Calu3 (cell line): ENCODE data around the gene CACNA1I. TPM values are rescaled to one million over a fixed set of nuclear protein-coding genes. Genes with fewer than 3 reads are reported as not detected.

ENCODE experiments used
- BruUV-seq: library from RNA; stranded (reverse); fragments of 400-500 nt; replicated peaks from 2 replicates; lab custom pipeline; 2021; lab: Mats Ljungman, UMichigan
- CTCF ChIA-PET: fragments of 300-600 bp; sonication (Branson Sonifier 250); formaldehyde crosslinking; loops from one replicate; lab custom pipeline; 2022; ENCODE audit warnings: antibody characterized with exemption; lab: Charles Lee
- DNase-seq: peaks from one replicate; pipeline ENCODE4 v3.0.0; 2022
- H3K27ac Mint-ChIP-seq: one replicate; pipeline ENCODE4 v1.8.0; 2022; ENCODE audit warnings: mixed read lengths; ENCODE audit not compliant: unreplicated experiment
- H3K27me3 Mint-ChIP-seq: one replicate; pipeline ENCODE4 v1.8.0; 2022; ENCODE audit warnings: mixed read lengths; ENCODE audit not compliant: unreplicated experiment
- H3K36me3 Mint-ChIP-seq: one replicate; pipeline ENCODE4 v1.8.0; 2022; ENCODE audit warnings: mild to moderate bottlenecking, moderate library complexity, mixed read lengths; ENCODE audit not compliant: insufficient read depth, unreplicated experiment
- H3K4me1 Mint-ChIP-seq: one replicate; pipeline ENCODE4 v1.8.0; 2022; ENCODE audit warnings: mild to moderate bottlenecking, low read depth, mixed read lengths; ENCODE audit not compliant: unreplicated experiment
- H3K4me3 Mint-ChIP-seq: one replicate; pipeline ENCODE4 v1.8.0; 2022; ENCODE audit warnings: mild to moderate bottlenecking, low read depth, moderate library complexity, mixed read lengths; ENCODE audit not compliant: unreplicated experiment
- H3K9me3 Mint-ChIP-seq: one replicate; pipeline ENCODE4 v1.8.0; 2022; ENCODE audit warnings: low read depth, mixed read lengths; ENCODE audit not compliant: unreplicated experiment
- intact Hi-C: fragments of 100-400 bp; cut with micrococcal nuclease; formaldehyde crosslinking; loops from one replicate; pipeline ENCODE4 v1.10.0; 2022; ENCODE audit not compliant: unreplicated experiment
- total RNA-seq: library from RNA; stranded (reverse); gene quantifications from 2 replicates; pipeline ENCODE4 v1.2.3, GENCODE V29; 2022
- TF ChIP-seq, protein P1 (sequence below): fragments of 200-600 bp; IDR thresholded peaks from one replicate; pipeline ENCODE4 v1.8.0; 2022; ENCODE audit warnings: antibody characterized with exemption; ENCODE audit not compliant: unreplicated experiment

The CACNA1I gene
- total RNA-seq, 1 experiment from 2014 or later = 0.05 TPM

- H3K36me3 Mint-ChIP-seq = no peaks in the 10 kb centered on the region
- no peaks in the 10 kb centered on the region for H3K9me3 Mint-ChIP-seq
- no peak for DNase-seq
- CTCF ChIA-PET = no interaction called here
- peaks cover 93% of the 10 kb centered on the region for H3K27me3 Mint-ChIP-seq
- H3K27ac Mint-ChIP-seq = no peak overlapping the region
- intact Hi-C loops = no loop called here
- TF ChIP-seq, protein P1, sequence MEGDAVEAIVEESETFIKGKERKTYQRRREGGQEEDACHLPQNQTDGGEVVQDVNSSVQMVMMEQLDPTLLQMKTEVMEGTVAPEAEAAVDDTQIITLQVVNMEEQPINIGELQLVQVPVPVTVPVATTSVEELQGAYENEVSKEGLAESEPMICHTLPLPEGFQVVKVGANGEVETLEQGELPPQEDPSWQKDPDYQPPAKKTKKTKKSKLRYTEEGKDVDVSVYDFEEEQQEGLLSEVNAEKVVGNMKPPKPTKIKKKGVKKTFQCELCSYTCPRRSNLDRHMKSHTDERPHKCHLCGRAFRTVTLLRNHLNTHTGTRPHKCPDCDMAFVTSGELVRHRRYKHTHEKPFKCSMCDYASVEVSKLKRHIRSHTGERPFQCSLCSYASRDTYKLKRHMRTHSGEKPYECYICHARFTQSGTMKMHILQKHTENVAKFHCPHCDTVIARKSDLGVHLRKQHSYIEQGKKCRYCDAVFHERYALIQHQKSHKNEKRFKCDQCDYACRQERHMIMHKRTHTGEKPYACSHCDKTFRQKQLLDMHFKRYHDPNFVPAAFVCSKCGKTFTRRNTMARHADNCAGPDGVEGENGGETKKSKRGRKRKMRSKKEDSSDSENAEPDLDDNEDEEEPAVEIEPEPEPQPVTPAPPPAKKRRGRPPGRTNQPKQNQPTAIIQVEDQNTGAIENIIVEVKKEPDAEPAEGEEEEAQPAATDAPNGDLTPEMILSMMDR = no peak
- no peaks in the 10 kb centered on the region for H3K4me1 Mint-ChIP-seq
- H3K4me3 Mint-ChIP-seq = no peak overlapping the region
- no TSS peak for BruUV-seq
Observed at GRCh38 chr22:39703928-39704639, 133.5 kb downstream of the CACNA1I start.

GRCh38 chr22:39705386-39705785 lies 134.8 kb downstream of the CACNA1I start:
- no TSS peak for BruUV-seq
- no peaks in the 10 kb centered on the region for H3K4me1 Mint-ChIP-seq
- no peak overlapping the region for H3K4me3 Mint-ChIP-seq
- H3K9me3 Mint-ChIP-seq = no peaks in the 10 kb centered on the region
- no peak for DNase-seq
- intact Hi-C loops = no loop called here
- TF ChIP-seq, protein P1 = no peak
- H3K27me3 Mint-ChIP-seq = peaks cover 93% of the 10 kb centered on the region
- H3K27ac Mint-ChIP-seq = no peak overlapping the region
- no peaks in the 10 kb centered on the region for H3K36me3 Mint-ChIP-seq
- CTCF ChIA-PET = interaction anchor here (0.6 kb wide), 1 partner anchor 25 kb away, joined by 4 read pairs; no protein-coding TSS in a partner anchor

GRCh38 chr22:39706376-39707140 lies 136.0 kb downstream of the CACNA1I start:
- no TSS peak for BruUV-seq
- Mint-ChIP-seq H3K36me3 (no peaks in the 10 kb centered on the region), H3K9me3 (no peaks in the 10 kb centered on the region), H3K4me1 (no peaks in the 10 kb centered on the region), H3K27ac (no peak overlapping the region), H3K4me3 (no peak overlapping the region), H3K27me3 (peaks cover 93% of the 10 kb centered on the region)
- CTCF ChIA-PET = interaction anchor here (0.9 kb wide), 1 partner anchor 157 kb away, joined by 5 read pairs; no protein-coding TSS in a partner anchor
- intact Hi-C loops = no loop called here
- TF ChIP-seq, protein P1 = no peak
- DNase-seq = no peak

DNA sequence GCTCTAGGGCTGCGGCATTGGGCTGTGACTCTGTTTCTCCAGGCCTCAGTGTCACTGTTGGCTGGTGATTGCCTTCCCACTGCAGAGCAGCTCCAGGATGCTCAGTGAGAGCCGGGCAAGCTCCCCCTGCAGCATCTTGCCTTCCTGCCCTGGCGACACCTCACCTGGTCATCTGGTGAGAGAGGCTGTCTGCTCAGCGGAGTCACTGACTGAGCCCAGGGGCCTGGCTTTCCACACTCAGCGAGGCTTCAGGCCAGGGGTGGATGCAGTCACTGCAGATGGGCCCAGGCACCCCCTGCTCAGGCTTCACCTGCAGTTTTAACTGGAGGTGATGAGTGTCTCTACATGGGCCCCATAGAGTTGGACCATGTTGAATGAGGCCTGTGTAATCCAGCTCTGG lies 136.8 kb downstream of the CACNA1I start:
- no peaks in the 10 kb centered on the region for H3K4me1 Mint-ChIP-seq
- no TSS peak for BruUV-seq
- H3K27ac Mint-ChIP-seq = no peak overlapping the region
- TF ChIP-seq, protein P1 = no peak
- peaks cover 93% of the 10 kb centered on the region for H3K27me3 Mint-ChIP-seq
- no peaks in the 10 kb centered on the region for H3K36me3 Mint-ChIP-seq
- CTCF ChIA-PET = no interaction called here
- intact Hi-C loops = no loop called here
- H3K9me3 Mint-ChIP-seq = no peaks in the 10 kb centered on the region
- H3K4me3 Mint-ChIP-seq = no peak overlapping the region
- no peak for DNase-seq
